CMK (cell line): ENCODE results near the gene PROSER2.
"Not testable (repeated sequence)": the region's sequence is repeated elsewhere in the genome, so short reads cannot be mapped to it uniquely, and the experiment has no call there.

Source experiments
- DNase-seq: peaks from one replicate; pipeline ENCODE4 v3.0.0-alpha.2; 2010; ENCODE audit warnings: low read depth

Gene PROSER2

GRCh38 chr10:11885437-11886137 is 62.4 kb downstream of the PROSER2 start:
- DNase-seq: no peak

- DNase-seq: no peak
Measured at GRCh38 chr10:11886138-11886474, 63.0 kb downstream of the PROSER2 start.

DNA sequence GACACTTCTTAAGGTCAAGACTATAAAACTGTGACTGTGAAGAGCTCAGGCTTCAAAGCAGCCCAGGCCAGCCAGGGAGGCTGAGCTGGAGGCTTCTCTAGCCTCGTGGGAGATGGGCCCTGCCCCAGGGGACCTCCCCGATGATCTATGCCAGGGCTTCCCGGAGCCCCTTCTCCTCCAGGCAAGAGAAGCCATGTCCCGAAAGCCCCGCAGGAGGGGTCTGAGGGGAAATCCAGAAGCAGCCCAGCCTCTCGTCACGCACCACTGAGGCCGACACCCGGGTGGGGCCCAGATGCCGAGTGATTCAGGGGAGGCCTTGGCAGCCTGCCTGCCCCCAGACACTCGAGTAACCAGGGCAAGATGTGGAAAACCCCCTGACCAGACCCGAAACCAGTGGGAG is 63.7 kb downstream of the PROSER2 start:
- DNase-seq: no peak

GRCh38 chr10:11887381-11888227 is 64.4 kb downstream of the PROSER2 start:
- no peak for DNase-seq

- not testable (repeated sequence) for DNase-seq
Measured at GRCh38 chr10:11889263-11889662, 66.1 kb downstream of the PROSER2 start.

- DNase-seq: no peak
Measured at GRCh38 chr10:11891776-11892486, 68.8 kb downstream of the PROSER2 start.

DNA sequence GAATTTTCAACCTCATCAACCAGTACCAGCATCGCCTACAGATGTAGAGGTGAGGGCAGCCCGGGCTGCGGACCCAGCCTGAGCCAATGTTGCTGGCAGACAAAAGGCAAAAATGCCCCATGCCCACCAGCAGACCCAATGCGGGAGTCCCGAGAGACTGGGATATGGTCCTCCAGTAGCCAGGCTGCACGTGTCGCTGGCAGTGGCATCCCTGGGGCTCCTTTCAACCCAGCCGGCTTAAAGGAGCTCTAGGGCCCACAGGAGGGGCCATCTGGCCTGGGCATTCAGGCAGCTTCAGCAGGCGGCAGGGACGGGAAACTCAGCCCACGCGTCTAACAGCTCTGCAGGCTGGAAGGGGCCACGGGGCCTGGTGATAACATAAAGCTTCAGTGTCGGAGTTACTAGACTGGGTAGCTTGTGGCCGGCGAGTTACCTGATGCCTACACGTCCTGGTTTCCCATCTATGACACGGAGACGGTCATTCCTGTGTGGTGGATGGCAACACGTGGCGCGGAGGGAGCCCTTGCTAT is 70.7 kb downstream of the PROSER2 start:
- DNase-seq: no peak

- DNase-seq: peak; percentile 96
Measured at GRCh38 chr10:11894381-11895107, 71.4 kb downstream of the PROSER2 start.

GRCh38 chr10:11895108-11895466 is 71.9 kb downstream of the PROSER2 start:
- DNase-seq: no peak

DNA sequence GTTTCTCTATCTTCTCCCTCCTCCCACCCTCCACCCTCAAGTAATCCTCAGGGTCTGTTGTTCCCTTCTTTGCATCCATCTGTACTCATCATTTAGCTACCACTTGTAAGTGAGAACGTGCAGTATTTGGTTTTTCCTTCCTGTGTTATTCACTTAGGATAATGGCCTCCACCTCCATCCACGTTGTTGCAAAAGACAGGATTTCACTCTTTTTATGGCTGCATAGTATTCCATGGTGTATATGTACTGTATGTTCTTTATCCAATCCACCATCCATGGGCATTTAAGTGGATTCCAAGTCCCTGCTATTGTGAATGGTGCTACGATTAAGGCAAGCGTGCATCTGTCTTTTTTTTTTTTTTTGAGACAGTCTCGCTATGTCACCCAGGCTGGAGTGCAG is 72.4 kb downstream of the PROSER2 start:
- DNase-seq: no peak

GRCh38 chr10:11896549-11897200 is 73.5 kb downstream of the PROSER2 start:
- DNase-seq: no peak

- DNase-seq: no peak
Measured at GRCh38 chr10:11898033-11898371, 74.8 kb downstream of the PROSER2 start.

- DNase-seq: peak; percentile 97
Measured at GRCh38 chr10:11898372-11899066, 75.4 kb downstream of the PROSER2 start.

GRCh38 chr10:11899067-11899876 is 76.1 kb downstream of the PROSER2 start:
- DNase-seq: no peak

- no peak for DNase-seq
Measured at GRCh38 chr10:11901036-11901301, 77.8 kb downstream of the PROSER2 start.

DNA sequence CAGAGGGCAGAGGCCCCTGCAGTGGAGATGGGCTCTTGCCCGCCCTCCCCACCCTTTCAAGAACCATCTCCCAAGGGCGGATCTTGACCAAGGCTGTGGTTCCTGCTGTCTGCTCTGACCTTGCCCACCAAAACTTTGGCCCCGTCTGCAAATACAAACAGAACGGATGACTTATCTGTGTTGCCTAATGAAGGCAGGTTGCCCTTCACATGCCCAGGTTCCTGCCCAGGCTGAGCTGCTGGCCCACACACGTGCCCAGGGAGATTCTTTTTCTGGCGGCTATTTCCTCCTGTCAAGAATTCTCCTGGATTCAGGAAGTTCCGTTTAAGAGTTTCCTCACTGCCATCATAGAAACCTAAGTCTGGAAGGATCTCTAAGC is 78.3 kb downstream of the PROSER2 start:
- no peak for DNase-seq

- peak; percentile 68 for DNase-seq
Measured at GRCh38 chr10:11901833-11902475, 78.8 kb downstream of the PROSER2 start.

DNA sequence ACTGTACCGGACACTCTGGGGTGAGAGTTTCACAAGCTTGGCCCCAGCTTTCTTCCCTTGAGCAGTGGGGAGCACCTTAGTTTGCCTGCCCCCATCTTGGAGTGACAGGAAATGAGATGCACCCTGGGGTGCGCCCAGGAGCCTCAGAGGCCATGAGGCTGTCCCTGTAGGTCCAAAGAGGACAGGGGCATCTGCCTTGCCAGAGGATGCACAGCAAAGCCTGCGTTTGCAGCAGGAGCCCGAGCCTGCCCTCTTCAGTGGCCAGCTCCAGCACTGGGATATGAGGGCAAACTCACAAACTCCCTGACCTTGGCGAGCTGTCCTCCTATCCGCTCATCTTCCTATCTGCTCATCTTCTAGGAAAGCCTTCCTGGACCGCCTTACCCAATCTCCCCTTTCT is 79.5 kb downstream of the PROSER2 start:
- no peak for DNase-seq

DNA sequence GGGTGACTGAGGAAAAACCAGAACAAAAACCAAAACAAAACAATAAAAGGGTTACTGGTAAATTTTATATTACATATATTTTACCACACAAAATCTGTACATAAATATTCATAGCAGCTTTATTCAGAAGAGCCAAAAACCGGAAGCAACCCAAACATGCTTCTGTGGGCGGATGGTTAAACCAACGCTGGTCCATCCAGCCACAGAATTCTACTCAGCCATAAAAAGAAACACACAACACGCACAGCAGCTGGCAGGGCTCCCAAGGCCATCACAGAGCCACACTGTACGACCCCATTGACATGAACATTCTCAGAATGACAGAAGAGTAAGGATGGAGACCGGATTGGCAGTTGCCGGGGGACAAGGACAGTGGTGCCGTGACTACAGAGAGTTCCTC is 83.6 kb downstream of the PROSER2 start:
- no peak for DNase-seq

DNA sequence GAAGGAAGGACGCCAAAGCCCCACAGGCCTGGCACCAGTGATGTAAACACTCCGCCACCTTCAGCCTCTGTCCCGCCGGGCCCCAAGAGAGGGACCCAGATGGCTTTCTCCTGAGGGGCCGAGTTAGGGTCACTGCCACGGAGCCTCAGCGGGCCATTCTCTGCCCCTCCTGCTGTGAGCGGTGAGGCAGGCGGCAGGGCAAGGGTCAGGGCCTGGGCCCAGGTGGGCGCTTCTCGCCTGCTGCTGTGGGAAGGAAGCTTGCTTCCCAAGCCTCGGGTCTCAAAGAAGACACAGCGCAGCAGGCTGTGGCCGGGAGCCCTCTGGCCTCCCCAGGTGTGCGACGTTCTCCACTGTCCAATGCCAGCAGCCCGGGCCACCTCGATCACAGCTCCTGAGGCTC is 84.8 kb downstream of the PROSER2 start:
- DNase-seq: no peak
